Coronary artery (tissue), 2 donors: ENCODE measurements around the gene R3HDM2.
"Not testable (repeated sequence)": the region's sequence is repeated elsewhere in the genome, so short reads cannot be mapped to it uniquely, and the experiment has no call there.

Source experiments
- DNase-seq: peaks from one replicate; pipeline ENCODE4 v3.0.0-alpha.2; 2017; ENCODE audit warnings: low spot score
- H3K27ac ChIP-seq, 2 donors: fragments of 200-600 bp; sonication (generic); one replicate each; pipeline ENCODE4 v1.5.1; 2016 to 2019
- H3K4me3 ChIP-seq: fragments of 200-600 bp; sonication (generic); 2 replicates; pipeline ENCODE4 v1.5.1; 2016; ENCODE audit warnings: mild to moderate bottlenecking, moderate library complexity
- TF ChIP-seq, protein P1 (sequence below): fragments of 200-600 bp; sonication (generic); IDR thresholded peaks from one replicate; pipeline ENCODE4 v1.5.1; 2019; ENCODE audit warnings: antibody characterized with exemption

Gene R3HDM2

DNA sequence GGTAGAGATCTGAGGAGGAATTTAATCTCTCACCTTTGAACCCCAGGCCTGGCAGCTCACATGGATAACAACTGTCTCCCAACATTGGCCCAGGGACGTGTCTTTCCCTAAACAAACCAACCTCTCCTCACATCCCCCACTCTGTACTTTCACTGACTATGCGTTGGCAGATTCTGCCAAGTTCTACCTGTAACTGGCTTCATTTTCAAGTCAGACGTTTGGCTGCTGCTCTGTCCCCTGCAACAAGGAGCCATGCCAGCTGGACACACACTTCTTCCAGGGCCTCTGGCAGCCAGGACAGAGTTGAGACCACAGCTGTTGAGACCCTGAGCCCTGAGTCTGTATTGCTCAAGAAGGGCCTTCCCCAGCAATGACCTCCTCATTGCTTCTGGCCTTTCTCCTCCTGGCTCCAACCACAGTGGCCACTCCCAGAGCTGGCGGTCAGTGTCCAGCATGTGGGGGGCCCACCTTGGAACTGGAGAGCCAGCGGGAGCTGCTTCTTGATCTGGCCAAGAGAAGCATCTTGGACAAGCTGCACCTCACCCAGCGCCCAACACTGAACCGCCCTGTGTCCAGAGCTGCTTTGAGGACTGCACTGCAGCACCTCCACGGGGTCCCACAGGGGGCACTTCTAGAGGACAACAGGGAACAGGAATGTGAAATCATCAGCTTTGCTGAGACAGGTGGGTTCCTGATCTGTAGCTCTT lies 3.8 kb upstream of the R3HDM2 start, which contains the start of gene INHBC:
Gene INHBC, plus strand, starts transcription at position 268 of the 707 bp plus-strand sequence. Its CDS starts 103 bp downstream, at position 371.
- H3K27ac ChIP-seq = no peak within 1 kb of the TSS
- TF ChIP-seq, protein P1, sequence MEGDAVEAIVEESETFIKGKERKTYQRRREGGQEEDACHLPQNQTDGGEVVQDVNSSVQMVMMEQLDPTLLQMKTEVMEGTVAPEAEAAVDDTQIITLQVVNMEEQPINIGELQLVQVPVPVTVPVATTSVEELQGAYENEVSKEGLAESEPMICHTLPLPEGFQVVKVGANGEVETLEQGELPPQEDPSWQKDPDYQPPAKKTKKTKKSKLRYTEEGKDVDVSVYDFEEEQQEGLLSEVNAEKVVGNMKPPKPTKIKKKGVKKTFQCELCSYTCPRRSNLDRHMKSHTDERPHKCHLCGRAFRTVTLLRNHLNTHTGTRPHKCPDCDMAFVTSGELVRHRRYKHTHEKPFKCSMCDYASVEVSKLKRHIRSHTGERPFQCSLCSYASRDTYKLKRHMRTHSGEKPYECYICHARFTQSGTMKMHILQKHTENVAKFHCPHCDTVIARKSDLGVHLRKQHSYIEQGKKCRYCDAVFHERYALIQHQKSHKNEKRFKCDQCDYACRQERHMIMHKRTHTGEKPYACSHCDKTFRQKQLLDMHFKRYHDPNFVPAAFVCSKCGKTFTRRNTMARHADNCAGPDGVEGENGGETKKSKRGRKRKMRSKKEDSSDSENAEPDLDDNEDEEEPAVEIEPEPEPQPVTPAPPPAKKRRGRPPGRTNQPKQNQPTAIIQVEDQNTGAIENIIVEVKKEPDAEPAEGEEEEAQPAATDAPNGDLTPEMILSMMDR = no peak
- no peak within 1 kb of the TSS for H3K4me3 ChIP-seq
- no peak for DNase-seq

DNA sequence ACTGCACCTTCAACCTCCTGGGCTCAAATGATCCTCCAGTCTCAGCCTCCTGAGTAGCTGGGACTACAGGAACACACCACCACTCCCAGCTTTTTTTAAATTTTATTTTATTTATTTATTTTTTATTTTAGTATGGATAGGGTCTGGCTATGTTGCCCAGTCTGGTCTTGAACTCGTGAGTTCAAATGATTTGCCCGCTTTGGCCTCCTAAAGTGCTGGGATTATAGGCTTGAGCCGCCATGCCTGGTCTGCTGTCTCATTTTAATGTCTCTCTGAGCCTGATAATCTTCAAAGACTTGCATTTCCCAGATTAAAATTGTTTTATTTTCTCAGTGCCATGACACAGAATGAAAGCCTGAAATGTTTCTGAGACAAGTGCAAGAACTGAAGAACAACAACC lies 2.5 kb upstream of the R3HDM2 start:
- Histone ChIP-seq H3K4me3 (no peak overlapping the region), H3K27ac (no peak overlapping the region)
- TF ChIP-seq, protein P1 = no peak
- no peak for DNase-seq

DNA sequence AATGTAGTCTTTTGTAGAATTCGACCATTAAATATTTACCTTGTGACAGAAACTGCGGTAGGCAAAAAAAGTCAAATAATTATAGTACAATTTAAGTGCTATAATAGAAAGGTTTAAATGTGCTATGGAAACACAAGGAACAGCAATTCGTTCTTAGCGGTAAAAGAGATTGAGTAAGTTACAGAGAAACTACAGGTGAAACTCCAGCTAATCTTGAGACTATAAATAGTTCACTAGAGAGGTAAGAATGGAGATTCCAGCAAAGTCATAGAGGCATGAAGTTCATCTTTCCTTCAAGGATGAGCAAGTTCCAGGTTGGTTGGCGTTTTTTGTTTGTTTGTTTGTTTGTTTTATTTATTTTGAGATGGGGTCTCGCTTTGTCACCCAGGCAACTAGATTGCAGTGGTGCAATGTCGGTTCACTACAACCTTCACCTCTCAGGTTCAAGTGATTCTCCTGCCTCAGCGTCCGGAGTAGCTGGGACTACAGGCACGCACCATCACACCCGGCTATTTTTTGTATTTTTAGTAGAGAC lies 878 bp upstream of the R3HDM2 start:
- no peak for DNase-seq
- Histone ChIP-seq H3K27ac (peak overlapping the region; percentile 89 to 98), H3K4me3 (peak overlapping the region; percentile 85)
- TF ChIP-seq, protein P1 = no peak

DNA sequence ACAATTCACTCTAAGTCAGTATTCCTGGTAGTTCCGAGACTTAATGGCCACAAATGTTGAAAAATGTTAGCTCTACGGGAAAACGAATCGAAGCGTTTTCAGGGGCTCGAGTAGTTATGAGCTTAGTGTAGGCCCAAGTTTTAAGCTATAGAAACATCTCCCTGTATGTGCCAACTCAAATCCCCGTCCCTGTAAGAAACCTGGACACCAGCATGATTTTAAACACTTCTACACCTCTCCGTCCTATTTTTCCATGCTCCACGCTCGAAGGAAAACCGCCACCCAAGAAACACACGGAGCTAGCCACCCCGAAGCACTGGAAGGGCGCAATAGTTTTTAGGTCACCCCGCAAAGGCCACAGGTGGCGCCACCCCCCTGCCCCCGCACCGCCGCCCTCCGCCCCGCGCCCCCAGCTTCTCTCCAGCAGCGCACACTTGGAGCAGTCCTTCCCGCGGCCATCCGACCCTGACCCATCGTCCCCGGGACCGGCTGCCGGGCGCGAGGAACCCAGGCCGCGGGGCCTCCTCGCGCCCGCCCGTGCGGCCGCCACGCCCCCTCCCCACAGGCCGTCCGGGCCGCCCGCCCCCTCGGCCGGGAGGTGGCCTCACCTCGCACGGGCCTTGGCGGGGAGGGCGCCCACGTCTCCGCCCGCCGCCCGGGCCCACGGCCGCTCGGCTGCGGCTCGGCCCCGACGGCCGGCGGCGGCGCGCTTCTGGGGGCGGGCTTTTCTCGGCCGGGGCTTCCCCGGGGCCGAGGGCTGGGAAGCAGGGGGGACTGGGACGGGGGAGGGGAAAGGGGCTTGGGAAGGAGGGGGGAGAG lies 522 bp downstream of the R3HDM2 start:
- DNase-seq = peak; percentile 78
- peak overlapping the region; percentile 85 for H3K4me3 ChIP-seq
- TF ChIP-seq, protein P1 = no peak
- H3K27ac ChIP-seq = peak overlapping the region; percentile 89 to 98

DNA sequence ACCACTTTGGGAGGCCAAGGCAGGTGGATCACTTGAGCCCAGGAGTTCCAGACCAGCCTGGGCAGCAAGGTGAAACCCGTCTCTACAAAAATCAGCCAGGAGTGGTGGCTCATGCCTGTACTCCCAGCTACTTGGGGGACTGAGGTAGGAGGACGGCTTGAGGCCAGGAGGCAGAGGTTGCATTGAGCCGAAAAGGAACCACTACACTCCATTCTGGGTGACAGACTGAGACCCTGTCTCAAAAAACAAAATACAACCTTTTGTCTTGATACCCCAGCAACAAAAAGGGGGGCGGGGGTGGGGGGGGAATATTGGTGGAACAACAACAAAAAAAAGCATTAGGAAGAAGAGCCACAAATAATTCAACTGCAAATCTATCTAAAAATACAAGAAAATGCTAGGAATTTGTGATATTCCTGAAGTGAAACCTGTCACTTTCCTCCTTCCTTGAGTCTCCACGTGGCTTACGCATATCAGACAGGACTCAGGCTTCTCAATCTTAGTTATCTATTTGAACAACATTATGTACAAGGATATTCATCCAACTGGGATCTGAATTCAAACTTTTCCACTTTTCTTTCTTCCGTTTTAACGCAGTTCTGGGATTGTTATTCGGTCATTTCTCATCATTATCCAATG lies 1.3 kb downstream of the R3HDM2 start:
- TF ChIP-seq, protein P1 = no peak
- no peak for DNase-seq
- peak overlapping the region; percentile 89 to 98 for H3K27ac ChIP-seq
- peak overlapping the region; percentile 85 for H3K4me3 ChIP-seq

DNA sequence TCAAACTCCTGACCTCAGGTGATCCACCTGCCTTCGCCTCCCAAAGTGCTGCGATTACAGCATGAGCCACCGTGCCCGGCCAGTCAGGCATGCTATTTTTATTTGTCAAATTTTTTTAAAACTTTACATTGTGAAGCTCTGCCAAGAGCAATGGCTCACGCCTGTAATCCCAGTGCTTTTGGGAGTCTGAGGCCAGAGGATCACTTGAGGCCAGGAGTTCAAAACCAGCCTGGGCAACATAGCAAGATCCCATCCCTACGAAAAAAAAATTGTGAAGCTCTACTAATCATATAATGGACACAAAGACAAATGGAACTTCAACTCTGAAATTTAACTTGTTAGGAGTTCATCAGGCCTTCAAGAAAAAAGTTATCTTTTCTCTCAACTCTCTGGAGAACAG lies 1.9 kb downstream of the R3HDM2 start:
- DNase-seq = no peak
- Histone ChIP-seq H3K4me3 (peak overlapping the region; percentile 85), H3K27ac (peak overlapping the region; percentile 89 to 98)
- TF ChIP-seq, protein P1 = no peak

DNA sequence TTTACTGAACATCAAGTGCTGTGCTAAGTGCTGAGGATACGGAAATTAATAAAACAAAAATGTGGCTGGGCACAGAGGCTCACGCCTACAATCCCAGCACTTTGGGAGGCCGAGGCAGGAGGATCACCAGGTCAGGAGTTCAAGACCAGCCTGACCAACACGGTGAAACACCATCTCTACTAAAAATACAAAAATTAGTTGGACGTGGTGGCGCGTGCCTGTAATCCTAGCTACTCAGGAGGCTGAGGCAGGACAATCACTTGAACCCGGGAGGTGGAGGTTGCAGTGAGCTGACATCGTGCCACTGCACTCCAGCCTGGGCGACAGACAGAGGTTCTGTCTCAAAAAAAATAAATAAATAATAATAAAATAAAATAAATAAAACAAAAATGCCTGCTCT lies 3.9 kb downstream of the R3HDM2 start:
- H3K4me3 ChIP-seq, H3K27ac ChIP-seq, DNase-seq: not testable (repeated sequence)
